ENCODE data around the gene POLR3E.

POLR3E gene

GRCh38 chr16:22314661-22315626, 17.7 kb downstream of the POLR3E start:
- TF ChIP-seq CTCF (IDR thresholded peaks at IDR 0.05; ENCODE audit: extremely low read depth, insufficient read depth, missing control alignments): no peak
- in situ Hi-C loops (cut with MboI; ENCODE audit: low pct_unique_long_range_greater_than_20kb, low sequenced_read_pairs, unreplicated experiment): no loop called here
- no peak for DNase-seq (ENCODE audit: low spot score)

DNA sequence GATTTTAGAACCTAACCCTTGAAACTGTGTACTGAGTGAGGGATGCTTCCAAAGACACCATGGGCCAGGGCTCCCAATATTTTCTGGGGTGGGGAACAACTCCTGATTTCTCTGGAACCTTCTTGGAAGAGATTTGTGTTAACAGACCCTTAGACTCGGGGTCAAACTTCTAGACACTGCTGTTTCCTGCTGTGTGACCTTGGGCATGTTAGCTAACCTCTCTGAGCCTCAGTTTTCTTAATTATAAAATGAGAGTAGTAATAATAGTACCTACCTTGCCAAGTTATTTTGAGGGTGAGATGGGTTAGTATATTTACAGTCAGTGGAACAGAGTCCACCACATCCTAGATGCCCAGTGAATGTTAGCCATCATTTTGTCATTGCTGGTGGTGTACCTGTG, 18.8 kb downstream of the POLR3E start:
- TF ChIP-seq CTCF (IDR thresholded peaks at IDR 0.05; ENCODE audit: extremely low read depth, insufficient read depth, missing control alignments): no peak
- no peak for DNase-seq (ENCODE audit: low spot score)
- in situ Hi-C loops (cut with MboI; ENCODE audit: low pct_unique_long_range_greater_than_20kb, low sequenced_read_pairs, unreplicated experiment): no loop called here

DNA sequence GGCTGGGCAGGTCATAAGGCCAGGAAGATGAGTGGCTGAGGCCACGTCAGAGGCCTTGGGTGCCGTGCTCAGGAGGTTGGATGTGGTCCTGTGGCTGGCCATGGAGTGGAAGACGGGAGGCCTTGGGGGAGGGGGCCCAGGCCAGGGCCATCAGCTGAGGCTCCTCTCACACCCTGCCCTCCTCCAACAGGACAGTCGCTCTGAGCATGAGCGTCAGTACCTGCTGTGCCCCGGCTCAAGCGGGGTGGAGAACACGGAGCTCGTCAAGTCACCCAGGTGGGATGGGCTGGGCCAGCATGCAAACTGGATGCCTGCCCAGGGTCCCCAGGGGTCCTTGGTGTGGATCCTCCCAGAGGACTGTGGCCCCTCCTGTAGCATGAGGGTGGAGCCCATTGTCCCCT, 19.2 kb downstream of the POLR3E start:
- in situ Hi-C loops (cut with MboI; ENCODE audit: low pct_unique_long_range_greater_than_20kb, low sequenced_read_pairs, unreplicated experiment): no loop called here
- no peak for TF ChIP-seq CTCF (IDR thresholded peaks at IDR 0.05; ENCODE audit: extremely low read depth, insufficient read depth, missing control alignments)
- DNase-seq (ENCODE audit: low spot score): no peak

- in situ Hi-C loops (cut with MboI; ENCODE audit: low pct_unique_long_range_greater_than_20kb, low sequenced_read_pairs, unreplicated experiment): no loop called here
- no peak for DNase-seq (ENCODE audit: low spot score)
- TF ChIP-seq CTCF (IDR thresholded peaks at IDR 0.05; ENCODE audit: extremely low read depth, insufficient read depth, missing control alignments): no peak
Measured at GRCh38 chr16:22317001-22317530, 19.9 kb downstream of the POLR3E start.

GRCh38 chr16:22317625-22318024, 20.4 kb downstream of the POLR3E start:
- in situ Hi-C loops (cut with MboI; ENCODE audit: low pct_unique_long_range_greater_than_20kb, low sequenced_read_pairs, unreplicated experiment): no loop called here
- no peak for DNase-seq (ENCODE audit: low spot score)
- no peak for TF ChIP-seq CTCF (IDR thresholded peaks at IDR 0.05; ENCODE audit: extremely low read depth, insufficient read depth, missing control alignments)

DNA sequence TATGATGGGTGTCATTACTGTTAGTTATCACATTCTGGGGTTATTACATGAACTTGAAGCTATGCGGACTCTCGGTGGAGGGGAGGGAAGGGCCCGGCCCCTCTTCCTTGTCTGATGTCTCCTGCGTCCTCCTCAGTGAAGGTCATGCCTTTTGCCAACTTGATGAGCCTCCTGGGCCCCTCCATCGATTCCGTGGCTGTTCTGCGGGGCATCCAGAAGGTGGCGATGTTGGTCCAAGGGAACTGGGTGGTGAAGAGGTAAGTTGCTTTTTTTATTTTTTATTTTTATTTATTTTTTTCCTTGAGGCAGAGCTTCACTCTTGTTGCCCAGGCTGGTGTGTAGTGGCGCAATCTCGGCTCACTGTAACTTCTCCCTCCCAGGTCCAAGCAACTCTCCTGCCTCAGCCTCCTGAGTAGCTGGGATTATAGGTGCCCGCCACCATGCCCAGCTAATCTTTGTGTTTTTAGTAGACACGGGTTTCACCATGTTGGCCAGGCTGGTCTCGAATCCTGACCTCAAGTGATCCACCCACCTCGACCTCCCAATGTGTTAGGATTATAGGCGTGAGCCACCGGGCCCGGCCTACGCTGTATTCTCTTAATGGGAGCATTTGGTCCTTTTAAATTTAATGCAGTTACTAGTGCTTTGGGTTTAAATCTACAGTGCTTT, 21.6 kb downstream of the POLR3E start:
- in situ Hi-C loops (cut with MboI; ENCODE audit: low pct_unique_long_range_greater_than_20kb, low sequenced_read_pairs, unreplicated experiment): no loop called here
- peak; percentile 61 for DNase-seq (ENCODE audit: low spot score)
- TF ChIP-seq CTCF (IDR thresholded peaks at IDR 0.05; ENCODE audit: extremely low read depth, insufficient read depth, missing control alignments): peak; percentile 75

All from GM13977 (cell line).